Right atrium auricular region (tissue), 2 donors: Measurements from ENCODE around the gene PRRT3. TPM values are rescaled to one million over a fixed set of nuclear protein-coding genes. Genes with fewer than 3 reads are reported as not detected.
A peak's percentile ranks its signal among the peaks of the same experiment; 100 is the strongest.

Source experiments
- DNase-seq: peaks from one replicate; pipeline ENCODE4 v3.0.0-alpha.2; 2019; ENCODE audit warnings: low spot score
- H3K27ac ChIP-seq, 2 donors: fragments of 200-600 bp; sonication (generic); 1 replicate in 1 of 2; 2 replicates in 1 of 2; pipeline ENCODE4 v1.5.1; 2016 to 2019
- H3K27me3 ChIP-seq, 2 donors: fragments of 200-600 bp; sonication (generic); one replicate each; pipeline versions ENCODE4 v1.5.1 to v1.6.0; 2017 to 2019
- H3K36me3 ChIP-seq: fragments of 200-600 bp; sonication (generic); one replicate; pipeline ENCODE4 v1.5.1; 2016
- H3K4me1 ChIP-seq, 2 donors: fragments of 200-600 bp; sonication (generic); one replicate each; pipeline versions ENCODE4 v1.5.1 to v1.6.0; 2017 to 2019
- H3K4me3 ChIP-seq, 2 donors: fragments of 200-600 bp; sonication (generic); 1 replicate in 1 of 2; 2 replicates in 1 of 2; pipeline ENCODE4 v1.5.1; 2017 to 2019; ENCODE audit warnings: mild to moderate bottlenecking in 1 of 2, moderate library complexity in 1 of 2
- H3K9me3 ChIP-seq, 2 donors: fragments of 200-600 bp; sonication (generic); one replicate each; pipeline ENCODE4 v1.5.1; 2019
- CTCF ChIP-seq, 2 donors: fragments of 200-600 bp; sonication (generic); IDR thresholded peaks; one replicate each; pipeline ENCODE4 v1.5.1; 2019; ENCODE audit warnings: antibody characterized with exemption in 2 of 2
- total RNA-seq, 2 donors: library from RNA; depleted of rRNA; stranded (reverse); fragments of >200 nt; gene quantifications; one replicate each; pipeline ENCODE4 v1.1.0, GENCODE V29; 2016

Gene PRRT3
- total RNA-seq, 2 donors from 2014 or later: 1.4 to 1.9 TPM

GRCh38 chr3:9928158-9928557 is 24.1 kb downstream of the PRRT3 start:
- Histone ChIP-seq H3K4me3 (no peak overlapping the region), H3K4me1 (peaks cover 0 to 9% of the 10 kb centered on the region in 2 donors), H3K27me3 (no peaks in the 10 kb centered on the region), H3K36me3 (peaks cover 41% of the 10 kb centered on the region), H3K9me3 (no peaks in the 10 kb centered on the region), H3K27ac (no peak overlapping the region)
- no peak for DNase-seq
- no peak for TF ChIP-seq CTCF (IDR thresholded peaks at IDR 0.05)

- Histone ChIP-seq H3K4me1 (peaks cover 0 to 36% of the 10 kb centered on the region in 2 donors), H3K27me3 (no peaks in the 10 kb centered on the region), H3K36me3 (peaks cover 14% of the 10 kb centered on the region), H3K27ac (no peak overlapping the region), H3K4me3 (no peak overlapping the region), H3K9me3 (no peaks in the 10 kb centered on the region)
- no peak for DNase-seq
- no peak for TF ChIP-seq CTCF (IDR thresholded peaks at IDR 0.05)
These were observed 33.8 kb downstream of the PRRT3 start for GRCh38 chr3:9918261-9919038.

GRCh38 chr3:9917820-9918219 is 34.4 kb downstream of the PRRT3 start:
- DNase-seq: no peak
- H3K4me1 ChIP-seq: peaks cover 0 to 36% of the 10 kb centered on the region in 2 donors
- H3K27me3 ChIP-seq: no peaks in the 10 kb centered on the region
- H3K27ac ChIP-seq: peak overlapping the region; percentile 90 to 92
- no peak for TF ChIP-seq CTCF (IDR thresholded peaks at IDR 0.05)
- peak overlapping the region; percentile 54 to 69 for H3K4me3 ChIP-seq
- H3K36me3 ChIP-seq: peaks cover 10% of the 10 kb centered on the region
- no peaks in the 10 kb centered on the region for H3K9me3 ChIP-seq

- Histone ChIP-seq H3K27me3 (no peaks in the 10 kb centered on the region), H3K27ac (peak within 1 kb of the TSS; percentile 90 to 92), H3K36me3 (peaks cover 10% of the 10 kb centered on the region), H3K4me3 (peak within 1 kb of the TSS; percentile 58 to 69), H3K9me3 (no peaks in the 10 kb centered on the region), H3K4me1 (peaks cover 0 to 36% of the 10 kb centered on the region in 2 donors)
- peak; percentile 92 for DNase-seq
- TF ChIP-seq CTCF (IDR thresholded peaks at IDR 0.05): no peak
These were observed 35.2 kb downstream of the PRRT3 start, which contains the start of gene IL17RC for GRCh38 chr3:9916734-9917680. Gene IL17RC (plus strand): TSS chr3:9917098. CDS start chr3:9917316, 218 bp downstream.

GRCh38 chr3:9916346-9916733 is 35.9 kb downstream of the PRRT3 start:
- H3K4me3 ChIP-seq: peak overlapping the region; percentile 54 to 69
- no peak for TF ChIP-seq CTCF (IDR thresholded peaks at IDR 0.05)
- H3K4me1 ChIP-seq: peaks cover 0 to 36% of the 10 kb centered on the region in 2 donors
- DNase-seq: no peak
- no peaks in the 10 kb centered on the region for H3K9me3 ChIP-seq
- H3K27me3 ChIP-seq: no peaks in the 10 kb centered on the region
- peaks cover 10% of the 10 kb centered on the region for H3K36me3 ChIP-seq
- peak overlapping the region; percentile 90 to 92 for H3K27ac ChIP-seq
